OCI-LY3 (cell line): Measurements from ENCODE around the gene SMC3.

Experiments
- EZH2phosphoT487 ChIP-seq: fragments of 200-600 bp; shearing (Covaris generic); IDR thresholded peaks from 2 replicates; pipeline ENCODE4 v1.6.1; 2018; ENCODE audit warnings: antibody characterized with exemption, mixed run types, low read depth
- TF ChIP-seq, protein P1 (sequence below): fragments of 200-600, 300-600 bp; sonication (generic); IDR thresholded peaks from 2 replicates; pipeline ENCODE4 v1.5.1; 2014; ENCODE audit warnings: antibody characterized with exemption, low read length, low read depth

DNA sequence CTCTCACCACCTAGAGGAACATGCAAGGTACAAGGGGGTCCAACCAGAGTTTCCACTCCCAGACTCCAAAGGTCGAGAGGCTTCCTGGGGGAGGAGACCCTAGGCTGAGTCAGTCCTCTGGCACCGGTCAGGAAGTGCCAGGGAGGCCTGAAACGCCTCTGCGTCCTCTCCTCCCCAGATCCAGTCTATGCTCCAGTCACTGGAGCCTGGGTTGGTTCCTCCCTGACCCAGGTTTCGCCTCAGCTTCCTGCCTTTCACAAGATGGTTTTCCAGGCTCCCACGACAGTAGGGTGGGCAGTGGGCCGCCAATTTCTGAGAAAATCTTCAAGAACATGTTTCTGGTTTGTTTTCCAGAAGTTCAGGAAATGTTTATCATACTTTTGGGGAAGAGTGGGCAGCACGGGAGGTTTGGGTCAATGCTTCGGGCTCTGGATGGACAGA is 39.7 kb upstream of the SMC3 start:
- TF ChIP-seq, protein P1, sequence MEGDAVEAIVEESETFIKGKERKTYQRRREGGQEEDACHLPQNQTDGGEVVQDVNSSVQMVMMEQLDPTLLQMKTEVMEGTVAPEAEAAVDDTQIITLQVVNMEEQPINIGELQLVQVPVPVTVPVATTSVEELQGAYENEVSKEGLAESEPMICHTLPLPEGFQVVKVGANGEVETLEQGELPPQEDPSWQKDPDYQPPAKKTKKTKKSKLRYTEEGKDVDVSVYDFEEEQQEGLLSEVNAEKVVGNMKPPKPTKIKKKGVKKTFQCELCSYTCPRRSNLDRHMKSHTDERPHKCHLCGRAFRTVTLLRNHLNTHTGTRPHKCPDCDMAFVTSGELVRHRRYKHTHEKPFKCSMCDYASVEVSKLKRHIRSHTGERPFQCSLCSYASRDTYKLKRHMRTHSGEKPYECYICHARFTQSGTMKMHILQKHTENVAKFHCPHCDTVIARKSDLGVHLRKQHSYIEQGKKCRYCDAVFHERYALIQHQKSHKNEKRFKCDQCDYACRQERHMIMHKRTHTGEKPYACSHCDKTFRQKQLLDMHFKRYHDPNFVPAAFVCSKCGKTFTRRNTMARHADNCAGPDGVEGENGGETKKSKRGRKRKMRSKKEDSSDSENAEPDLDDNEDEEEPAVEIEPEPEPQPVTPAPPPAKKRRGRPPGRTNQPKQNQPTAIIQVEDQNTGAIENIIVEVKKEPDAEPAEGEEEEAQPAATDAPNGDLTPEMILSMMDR = no peak
- TF ChIP-seq EZH2phosphoT487 = no peak
